Measurements from ENCODE around the gene SSUH2.

DNA sequence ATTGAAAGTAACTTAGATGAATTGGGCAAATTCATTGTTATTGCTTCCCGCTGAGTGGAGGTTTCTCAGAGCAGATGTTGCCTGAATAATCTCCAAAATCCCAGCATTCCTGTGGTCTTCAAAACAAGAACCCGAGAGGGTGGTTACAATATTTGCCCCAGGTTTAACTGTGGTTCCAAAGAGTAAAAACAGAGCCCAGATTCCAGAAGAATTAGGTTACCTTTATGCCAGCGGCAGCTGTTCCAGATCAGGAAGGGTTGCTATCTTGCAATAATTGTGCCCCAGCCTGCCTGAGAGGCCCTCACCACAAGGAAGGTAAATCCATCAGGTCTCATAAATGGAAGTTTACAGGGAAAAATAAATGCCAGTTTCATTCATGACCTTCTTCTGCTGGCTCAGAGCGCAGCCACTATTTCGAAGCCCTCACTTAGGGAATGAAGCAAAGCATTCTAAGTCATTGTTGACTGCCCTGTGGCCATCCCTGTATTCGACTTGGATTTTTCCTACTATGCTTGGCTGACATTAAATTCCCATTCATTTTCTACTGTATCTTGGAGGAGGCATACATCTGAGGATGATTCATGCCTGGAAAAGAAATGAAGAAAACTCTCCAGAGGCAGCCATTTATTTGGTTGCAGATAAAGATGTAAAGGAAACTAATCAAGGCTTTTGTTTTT is 54.6 kb downstream of the SSUH2 start:
- TF ChIP-seq EP300 (IDR thresholded peaks at IDR 0.05) (no peak), POLR2AphosphoS5 (IDR thresholded peaks at IDR 0.05) (no peak)
- TF ChIP-seq, protein P1, sequence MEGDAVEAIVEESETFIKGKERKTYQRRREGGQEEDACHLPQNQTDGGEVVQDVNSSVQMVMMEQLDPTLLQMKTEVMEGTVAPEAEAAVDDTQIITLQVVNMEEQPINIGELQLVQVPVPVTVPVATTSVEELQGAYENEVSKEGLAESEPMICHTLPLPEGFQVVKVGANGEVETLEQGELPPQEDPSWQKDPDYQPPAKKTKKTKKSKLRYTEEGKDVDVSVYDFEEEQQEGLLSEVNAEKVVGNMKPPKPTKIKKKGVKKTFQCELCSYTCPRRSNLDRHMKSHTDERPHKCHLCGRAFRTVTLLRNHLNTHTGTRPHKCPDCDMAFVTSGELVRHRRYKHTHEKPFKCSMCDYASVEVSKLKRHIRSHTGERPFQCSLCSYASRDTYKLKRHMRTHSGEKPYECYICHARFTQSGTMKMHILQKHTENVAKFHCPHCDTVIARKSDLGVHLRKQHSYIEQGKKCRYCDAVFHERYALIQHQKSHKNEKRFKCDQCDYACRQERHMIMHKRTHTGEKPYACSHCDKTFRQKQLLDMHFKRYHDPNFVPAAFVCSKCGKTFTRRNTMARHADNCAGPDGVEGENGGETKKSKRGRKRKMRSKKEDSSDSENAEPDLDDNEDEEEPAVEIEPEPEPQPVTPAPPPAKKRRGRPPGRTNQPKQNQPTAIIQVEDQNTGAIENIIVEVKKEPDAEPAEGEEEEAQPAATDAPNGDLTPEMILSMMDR (IDR thresholded peaks at IDR 0.05) = no peak

All from suprapubic skin (tissue), 4 donors.